WTC11 (cell line): ENCODE results near the gene DIDO1. TPM values are rescaled to one million over a fixed set of nuclear protein-coding genes. Genes with fewer than 3 reads are reported as not detected.

Experiments used
- ATAC-seq: fragments of 200-7000 bp; cut with Tn5 transposase; 2 replicates; pipeline ENCODE4 v1.10.0; 2021; ENCODE audit warnings: mild to moderate bottlenecking, moderate library complexity
- CTCF ChIA-PET: fragments of 300-600 bp; sonication (Branson Sonifier 250); formaldehyde crosslinking; loops from one replicate; lab custom pipeline; 2021; ENCODE audit warnings: antibody characterized with exemption; lab: Charles Lee
- POLR2A ChIA-PET: fragments of 350-600 bp; sonication (Branson Sonifier 250); formaldehyde crosslinking; loops from one replicate; lab custom pipeline; 2021; ENCODE audit warnings: antibody characterized with exemption; lab: Charles Lee
- DNase-seq: peaks from one replicate; pipeline ENCODE4 v3.0.0; 2021; ENCODE audit warnings: low spot score
- H3K27ac Mint-ChIP-seq: 2 replicates; pipeline ENCODE4 v1.8.0; 2021; ENCODE audit warnings: mixed read lengths
- H3K27me3 Mint-ChIP-seq: 2 replicates; pipeline ENCODE4 v1.8.0; 2021; ENCODE audit warnings: low read depth, mild to moderate bottlenecking, moderate library complexity, mixed read lengths
- H3K36me3 Mint-ChIP-seq: 2 replicates; pipeline ENCODE4 v1.8.0; 2021; ENCODE audit warnings: mixed read lengths
- H3K4me1 Mint-ChIP-seq: 2 replicates; pipeline ENCODE4 v1.8.0; 2022; ENCODE audit warnings: mixed read lengths
- H3K4me3 Mint-ChIP-seq: 2 replicates; pipeline ENCODE4 v1.8.0; 2021; ENCODE audit warnings: mild to moderate bottlenecking, moderate library complexity, mixed read lengths
- H3K9me3 Mint-ChIP-seq: 2 replicates; pipeline ENCODE4 v1.8.0; 2021; ENCODE audit warnings: mixed read lengths
- FOXK1 ChIP-seq: sonication (generic); formaldehyde crosslinking; IDR thresholded peaks from 2 replicates; pipeline ENCODE4 v1.8.0; 2022; ENCODE audit warnings: mild to moderate bottlenecking, moderate library complexity, missing genetic modification reagents
- GTF2I ChIP-seq: fragments of 250-450 bp; sonication (Bioruptor Pico); conservative IDR thresholded peaks from 2 replicates; pipeline ENCODE4 v1.4.0; 2021; ENCODE audit warnings: mild to moderate bottlenecking
- HMGA2 ChIP-seq: fragments of 250-450 bp; sonication (Bioruptor Pico); IDR thresholded peaks from 2 replicates; pipeline ENCODE4 v1.4.0; 2021; ENCODE audit warnings: mild to moderate bottlenecking, moderate library complexity
- NFATC4 ChIP-seq: fragments of 250-450 bp; sonication (Bioruptor Pico); IDR thresholded peaks from 2 replicates; pipeline ENCODE4 v1.9.0; 2021; ENCODE audit warnings: mild to moderate bottlenecking
- NFE2L1 ChIP-seq: sonication (generic); formaldehyde crosslinking; IDR thresholded peaks from 2 replicates; pipeline ENCODE4 v1.8.1; 2023; ENCODE audit warnings: missing genetic modification reagents
- OVOL2 ChIP-seq: fragments of 250-450 bp; sonication (Bioruptor Pico); IDR thresholded peaks from 2 replicates; pipeline ENCODE4 v1.9.0; 2021; ENCODE audit warnings: mild to moderate bottlenecking, borderline replicate concordance
- TEAD1 ChIP-seq: sonication (generic); formaldehyde crosslinking; IDR thresholded peaks from 2 replicates; pipeline ENCODE4 v1.8.0; 2022; ENCODE audit warnings: mild to moderate bottlenecking, missing genetic modification reagents
- TEAD4 ChIP-seq: sonication (generic); formaldehyde crosslinking; IDR thresholded peaks from 2 replicates; pipeline ENCODE4 v1.8.0; 2022; ENCODE audit warnings: mild to moderate bottlenecking, missing genetic modification reagents
- TP53 ChIP-seq: sonication (generic); formaldehyde crosslinking; IDR thresholded peaks from 2 replicates; pipeline ENCODE4 v1.8.1; 2023; ENCODE audit warnings: mild to moderate bottlenecking, missing genetic modification reagents
- ZBTB21 ChIP-seq: sonication (generic); formaldehyde crosslinking; IDR thresholded peaks from 2 replicates; pipeline ENCODE4 v1.8.1; 2023; ENCODE audit warnings: mild to moderate bottlenecking, missing genetic modification reagents, borderline replicate concordance
- ZNF416 ChIP-seq: fragments of 250-450 bp; sonication (Bioruptor Pico); IDR thresholded peaks from 2 replicates; pipeline ENCODE4 v1.9.0; 2021; ENCODE audit warnings: mild to moderate bottlenecking, inconsistent platforms
- ZNF423 ChIP-seq: fragments of 250-450 bp; sonication (Bioruptor Pico); IDR thresholded peaks from 2 replicates; pipeline ENCODE4 v2.1.2; 2022; ENCODE audit warnings: mild to moderate bottlenecking, moderate library complexity
- ZNF671 ChIP-seq: fragments of 250-450 bp; sonication (Bioruptor Pico); IDR thresholded peaks from 2 replicates; pipeline ENCODE4 v1.8.0; 2021; ENCODE audit warnings: mild to moderate bottlenecking
- total RNA-seq: library from RNA; stranded (reverse); gene quantifications from 3 replicates; pipeline ENCODE4 v1.2.3, GENCODE V29; 2021
- TF ChIP-seq, protein P1 (sequence below): fragments of 250-450 bp; sonication (Bioruptor Pico); IDR thresholded peaks from 2 replicates; pipeline ENCODE4 v1.9.0; 2021; ENCODE audit warnings: mild to moderate bottlenecking
- TF ChIP-seq, protein P2 (sequence below): sonication (generic); formaldehyde crosslinking; IDR thresholded peaks from 2 replicates; pipeline ENCODE4 v1.8.1; 2023; ENCODE audit warnings: mild to moderate bottlenecking, missing genetic modification reagents
- TF ChIP-seq, protein P3 (sequence below): sonication (generic); formaldehyde crosslinking; IDR thresholded peaks from 2 replicates; pipeline ENCODE4 v1.8.0; 2023; ENCODE audit warnings: missing genetic modification reagents, mild to moderate bottlenecking, borderline replicate concordance
- TF ChIP-seq, protein P4 (sequence below): fragments of 250-450 bp; sonication (Bioruptor Pico); IDR thresholded peaks from 2 replicates; pipeline ENCODE4 v1.8.0; 2021; ENCODE audit warnings: mild to moderate bottlenecking

Gene DIDO1
- total RNA-seq, 1 experiment from 2014 or later = 87.3 TPM

DNA sequence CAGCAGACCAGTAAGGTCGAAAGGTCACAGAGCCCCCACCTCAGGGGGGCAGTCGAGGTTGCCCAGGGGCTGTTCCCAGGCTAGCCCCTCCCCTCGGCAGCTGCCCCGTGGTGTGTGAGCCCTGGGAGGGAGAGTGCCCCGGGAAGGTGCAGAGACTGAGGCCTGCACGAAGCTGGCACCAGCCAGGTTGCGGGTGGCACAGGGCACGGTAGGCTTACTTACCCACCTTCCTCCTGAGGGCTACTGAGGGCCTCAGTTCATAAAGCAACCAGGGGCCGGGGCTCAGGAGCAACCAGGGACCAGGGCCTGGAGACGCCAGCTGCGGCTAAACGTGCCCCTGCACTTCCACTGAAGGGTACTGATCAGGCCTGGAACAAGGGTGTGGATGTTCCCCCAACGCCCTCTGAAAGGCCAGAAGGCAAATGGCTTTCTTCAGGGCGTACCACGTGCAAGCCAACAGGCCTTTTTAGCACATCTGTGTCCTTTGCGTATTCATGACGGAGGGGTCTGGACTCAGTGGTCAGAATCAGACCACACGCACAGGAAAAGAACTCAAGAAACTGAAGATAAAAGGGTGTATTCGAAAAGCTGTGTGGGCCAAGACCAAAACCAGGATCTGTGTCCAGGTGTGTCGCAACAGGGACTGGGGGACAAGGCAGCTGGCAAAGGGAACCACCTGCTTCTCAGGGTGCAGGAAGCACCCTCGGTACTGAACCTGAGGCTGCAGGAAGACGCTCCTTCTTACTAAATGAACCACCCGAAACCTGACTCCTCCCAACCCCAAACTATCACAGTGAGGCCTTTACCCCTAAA is 40.2 kb downstream of the DIDO1 start:
- no peak; the same call in 1 of the 2 replicates for ATAC-seq
- H3K27ac Mint-ChIP-seq = peak overlapping the region; percentile 79
- CTCF ChIA-PET = interaction anchor here (0.6 to 1.8 kb wide), 3 partner anchors 8 to 15 kb away, joined by 3 to 6 read pairs (median 4); no protein-coding TSS in a partner anchor
- no peaks in the 10 kb centered on the region for H3K9me3 Mint-ChIP-seq
- no peaks in the 10 kb centered on the region for H3K27me3 Mint-ChIP-seq
- TF ChIP-seq, protein P1, sequence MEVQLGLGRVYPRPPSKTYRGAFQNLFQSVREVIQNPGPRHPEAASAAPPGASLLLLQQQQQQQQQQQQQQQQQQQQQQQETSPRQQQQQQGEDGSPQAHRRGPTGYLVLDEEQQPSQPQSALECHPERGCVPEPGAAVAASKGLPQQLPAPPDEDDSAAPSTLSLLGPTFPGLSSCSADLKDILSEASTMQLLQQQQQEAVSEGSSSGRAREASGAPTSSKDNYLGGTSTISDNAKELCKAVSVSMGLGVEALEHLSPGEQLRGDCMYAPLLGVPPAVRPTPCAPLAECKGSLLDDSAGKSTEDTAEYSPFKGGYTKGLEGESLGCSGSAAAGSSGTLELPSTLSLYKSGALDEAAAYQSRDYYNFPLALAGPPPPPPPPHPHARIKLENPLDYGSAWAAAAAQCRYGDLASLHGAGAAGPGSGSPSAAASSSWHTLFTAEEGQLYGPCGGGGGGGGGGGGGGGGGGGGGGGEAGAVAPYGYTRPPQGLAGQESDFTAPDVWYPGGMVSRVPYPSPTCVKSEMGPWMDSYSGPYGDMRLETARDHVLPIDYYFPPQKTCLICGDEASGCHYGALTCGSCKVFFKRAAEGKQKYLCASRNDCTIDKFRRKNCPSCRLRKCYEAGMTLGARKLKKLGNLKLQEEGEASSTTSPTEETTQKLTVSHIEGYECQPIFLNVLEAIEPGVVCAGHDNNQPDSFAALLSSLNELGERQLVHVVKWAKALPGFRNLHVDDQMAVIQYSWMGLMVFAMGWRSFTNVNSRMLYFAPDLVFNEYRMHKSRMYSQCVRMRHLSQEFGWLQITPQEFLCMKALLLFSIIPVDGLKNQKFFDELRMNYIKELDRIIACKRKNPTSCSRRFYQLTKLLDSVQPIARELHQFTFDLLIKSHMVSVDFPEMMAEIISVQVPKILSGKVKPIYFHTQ (CRISPR knock-in tag) = 0 out of 2 replicates have a peak, but pooled peaks have one; percentile 46
- no peak for TF ChIP-seq NFE2L1 (CRISPR knock-in tag)
- TF ChIP-seq, protein P2, sequence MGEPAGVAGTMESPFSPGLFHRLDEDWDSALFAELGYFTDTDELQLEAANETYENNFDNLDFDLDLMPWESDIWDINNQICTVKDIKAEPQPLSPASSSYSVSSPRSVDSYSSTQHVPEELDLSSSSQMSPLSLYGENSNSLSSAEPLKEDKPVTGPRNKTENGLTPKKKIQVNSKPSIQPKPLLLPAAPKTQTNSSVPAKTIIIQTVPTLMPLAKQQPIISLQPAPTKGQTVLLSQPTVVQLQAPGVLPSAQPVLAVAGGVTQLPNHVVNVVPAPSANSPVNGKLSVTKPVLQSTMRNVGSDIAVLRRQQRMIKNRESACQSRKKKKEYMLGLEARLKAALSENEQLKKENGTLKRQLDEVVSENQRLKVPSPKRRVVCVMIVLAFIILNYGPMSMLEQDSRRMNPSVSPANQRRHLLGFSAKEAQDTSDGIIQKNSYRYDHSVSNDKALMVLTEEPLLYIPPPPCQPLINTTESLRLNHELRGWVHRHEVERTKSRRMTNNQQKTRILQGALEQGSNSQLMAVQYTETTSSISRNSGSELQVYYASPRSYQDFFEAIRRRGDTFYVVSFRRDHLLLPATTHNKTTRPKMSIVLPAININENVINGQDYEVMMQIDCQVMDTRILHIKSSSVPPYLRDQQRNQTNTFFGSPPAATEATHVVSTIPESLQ (CRISPR knock-in tag) = no peak
- no peak for TF ChIP-seq GTF2I
- H3K4me3 Mint-ChIP-seq = no peak overlapping the region
- peaks cover 38% of the 10 kb centered on the region for H3K4me1 Mint-ChIP-seq
- H3K36me3 Mint-ChIP-seq = peaks cover 52% of the 10 kb centered on the region
- POLR2A ChIA-PET = no interaction called here
- DNase-seq = no peak

DNA sequence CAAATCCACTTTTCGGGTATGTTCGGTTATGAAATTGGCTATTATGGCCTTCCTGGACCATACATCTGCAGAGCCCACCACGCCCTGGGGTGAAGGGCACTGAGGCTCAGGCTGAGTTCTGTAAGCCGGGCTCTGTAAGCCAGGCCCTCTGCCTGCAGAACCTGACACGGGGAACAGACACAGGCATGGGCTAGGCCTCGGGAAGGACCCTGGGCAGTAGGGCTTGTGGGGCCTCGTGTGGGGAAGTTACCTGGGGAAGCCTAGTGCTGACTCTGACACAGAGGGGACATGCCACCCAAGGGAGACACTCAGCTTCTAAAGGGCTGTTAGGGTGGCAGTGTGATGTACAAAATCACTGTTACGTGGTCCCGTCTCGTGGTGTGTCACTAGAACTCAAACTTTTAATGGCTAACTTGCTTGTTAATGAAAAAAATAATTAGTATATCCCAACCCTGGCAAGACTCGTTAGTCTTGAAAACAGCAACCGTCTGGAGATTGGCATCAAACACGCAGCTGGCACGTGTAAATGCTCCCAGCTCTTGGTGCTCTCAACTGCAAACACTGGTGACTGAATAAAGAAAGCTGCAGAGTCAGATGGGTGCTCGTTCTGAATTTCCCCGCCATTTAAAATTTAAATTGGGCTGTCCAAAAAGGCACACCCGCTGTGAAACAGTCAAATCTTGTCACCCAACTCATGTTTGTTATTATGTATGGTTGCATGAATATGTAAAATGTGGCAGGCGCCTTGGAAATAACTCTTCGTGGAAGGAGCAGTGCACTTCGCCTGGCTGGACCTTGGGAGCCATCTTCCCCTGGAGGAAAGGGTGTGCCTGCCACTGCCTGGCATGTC is 41.0 kb downstream of the DIDO1 start:
- CTCF ChIA-PET = interaction anchor here (0.8 to 1.8 kb wide), 3 partner anchors 10 to 16 kb away, joined by 4 to 6 read pairs (median 5); no protein-coding TSS in a partner anchor
- H3K27ac Mint-ChIP-seq = peak overlapping the region; percentile 45; the same call in 1 of the 2 replicates
- peaks cover 38% of the 10 kb centered on the region for H3K4me1 Mint-ChIP-seq
- no peak overlapping the region for H3K4me3 Mint-ChIP-seq
- peaks cover 43% of the 10 kb centered on the region for H3K36me3 Mint-ChIP-seq
- H3K9me3 Mint-ChIP-seq = no peaks in the 10 kb centered on the region
- ATAC-seq (peak; percentile 10; the same call in 1 of the 2 replicates), DNase-seq (no peak)
- no peaks in the 10 kb centered on the region for H3K27me3 Mint-ChIP-seq
- POLR2A ChIA-PET = no interaction called here
- TF ChIP-seq HMGA2 (CRISPR knock-in tag) (no peak), OVOL2 (no peak), TEAD1 (CRISPR knock-in tag) (no peak), ZNF671 (no peak), FOXK1 (no peak)

DNA sequence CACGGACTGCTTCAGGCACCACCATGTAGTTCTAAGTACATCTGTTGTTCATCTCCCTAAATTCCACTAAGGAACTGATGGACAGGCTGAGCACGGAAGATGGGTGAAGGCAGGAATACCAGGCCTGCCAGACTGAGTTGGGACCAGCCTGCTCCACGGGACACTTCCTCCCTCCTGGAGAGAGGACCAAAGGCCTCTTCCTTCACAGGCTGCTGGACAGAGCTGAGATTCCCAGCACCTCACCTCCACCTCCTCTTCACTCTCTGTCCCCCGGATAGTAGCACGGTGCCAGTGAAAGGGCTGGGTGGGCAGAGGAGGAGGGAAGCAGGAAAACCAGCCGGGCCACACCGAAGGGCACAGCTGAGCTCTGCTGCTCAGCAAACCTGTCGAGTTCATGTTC is 41.7 kb downstream of the DIDO1 start:
- Mint-ChIP-seq H3K4me3 (no peak overlapping the region), H3K27me3 (no peaks in the 10 kb centered on the region), H3K9me3 (no peaks in the 10 kb centered on the region), H3K27ac (peak overlapping the region; percentile 41), H3K4me1 (peaks cover 38% of the 10 kb centered on the region), H3K36me3 (peaks cover 36% of the 10 kb centered on the region)
- TF ChIP-seq NFATC4 (CRISPR knock-in tag) (no peak), ZNF423 (CRISPR knock-in tag) (0 out of 2 replicates have a peak, but pooled peaks have one; percentile 31)
- peak; percentile 13 for ATAC-seq
- POLR2A ChIA-PET = no interaction called here
- no peak for DNase-seq
- CTCF ChIA-PET = interaction anchor here (0.8 to 1.8 kb wide), 2 partner anchors 9 to 17 kb away, joined by 5 to 6 read pairs; no protein-coding TSS in a partner anchor

DNA sequence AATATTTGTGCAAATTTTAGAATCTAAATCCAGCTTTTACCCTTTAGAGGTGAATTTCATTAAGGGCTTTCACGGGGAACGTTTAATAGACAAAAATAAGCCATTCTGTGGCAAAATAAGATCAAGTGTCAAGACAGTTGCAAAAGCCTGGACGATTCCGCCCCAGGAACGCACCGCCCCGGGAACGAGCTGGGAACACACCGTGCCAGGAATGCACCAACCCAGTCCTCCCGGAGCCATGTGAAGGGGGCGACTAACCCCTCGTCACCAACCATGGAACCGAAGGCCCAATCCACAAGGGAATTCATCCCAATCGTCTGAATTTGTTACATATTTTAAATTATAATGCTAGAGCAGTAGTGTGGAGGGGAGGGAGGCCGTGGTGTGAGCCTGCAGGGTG is 43.9 kb downstream of the DIDO1 start:
- Mint-ChIP-seq H3K4me1 (peaks cover 45% of the 10 kb centered on the region), H3K9me3 (no peaks in the 10 kb centered on the region), H3K27ac (peak overlapping the region; percentile 99; the same call in 1 of the 2 replicates), H3K27me3 (no peaks in the 10 kb centered on the region), H3K4me3 (no peak overlapping the region), H3K36me3 (peaks cover 17% of the 10 kb centered on the region)
- ChIA-PET CTCF (no interaction called here), POLR2A (no interaction called here)
- ATAC-seq (no peak), DNase-seq (no peak)
- TF ChIP-seq, protein P3, sequence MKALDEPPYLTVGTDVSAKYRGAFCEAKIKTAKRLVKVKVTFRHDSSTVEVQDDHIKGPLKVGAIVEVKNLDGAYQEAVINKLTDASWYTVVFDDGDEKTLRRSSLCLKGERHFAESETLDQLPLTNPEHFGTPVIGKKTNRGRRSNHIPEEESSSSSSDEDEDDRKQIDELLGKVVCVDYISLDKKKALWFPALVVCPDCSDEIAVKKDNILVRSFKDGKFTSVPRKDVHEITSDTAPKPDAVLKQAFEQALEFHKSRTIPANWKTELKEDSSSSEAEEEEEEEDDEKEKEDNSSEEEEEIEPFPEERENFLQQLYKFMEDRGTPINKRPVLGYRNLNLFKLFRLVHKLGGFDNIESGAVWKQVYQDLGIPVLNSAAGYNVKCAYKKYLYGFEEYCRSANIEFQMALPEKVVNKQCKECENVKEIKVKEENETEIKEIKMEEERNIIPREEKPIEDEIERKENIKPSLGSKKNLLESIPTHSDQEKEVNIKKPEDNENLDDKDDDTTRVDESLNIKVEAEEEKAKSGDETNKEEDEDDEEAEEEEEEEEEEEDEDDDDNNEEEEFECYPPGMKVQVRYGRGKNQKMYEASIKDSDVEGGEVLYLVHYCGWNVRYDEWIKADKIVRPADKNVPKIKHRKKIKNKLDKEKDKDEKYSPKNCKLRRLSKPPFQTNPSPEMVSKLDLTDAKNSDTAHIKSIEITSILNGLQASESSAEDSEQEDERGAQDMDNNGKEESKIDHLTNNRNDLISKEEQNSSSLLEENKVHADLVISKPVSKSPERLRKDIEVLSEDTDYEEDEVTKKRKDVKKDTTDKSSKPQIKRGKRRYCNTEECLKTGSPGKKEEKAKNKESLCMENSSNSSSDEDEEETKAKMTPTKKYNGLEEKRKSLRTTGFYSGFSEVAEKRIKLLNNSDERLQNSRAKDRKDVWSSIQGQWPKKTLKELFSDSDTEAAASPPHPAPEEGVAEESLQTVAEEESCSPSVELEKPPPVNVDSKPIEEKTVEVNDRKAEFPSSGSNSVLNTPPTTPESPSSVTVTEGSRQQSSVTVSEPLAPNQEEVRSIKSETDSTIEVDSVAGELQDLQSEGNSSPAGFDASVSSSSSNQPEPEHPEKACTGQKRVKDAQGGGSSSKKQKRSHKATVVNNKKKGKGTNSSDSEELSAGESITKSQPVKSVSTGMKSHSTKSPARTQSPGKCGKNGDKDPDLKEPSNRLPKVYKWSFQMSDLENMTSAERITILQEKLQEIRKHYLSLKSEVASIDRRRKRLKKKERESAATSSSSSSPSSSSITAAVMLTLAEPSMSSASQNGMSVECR (CRISPR knock-in tag) = no peak
- TF ChIP-seq, protein P4, sequence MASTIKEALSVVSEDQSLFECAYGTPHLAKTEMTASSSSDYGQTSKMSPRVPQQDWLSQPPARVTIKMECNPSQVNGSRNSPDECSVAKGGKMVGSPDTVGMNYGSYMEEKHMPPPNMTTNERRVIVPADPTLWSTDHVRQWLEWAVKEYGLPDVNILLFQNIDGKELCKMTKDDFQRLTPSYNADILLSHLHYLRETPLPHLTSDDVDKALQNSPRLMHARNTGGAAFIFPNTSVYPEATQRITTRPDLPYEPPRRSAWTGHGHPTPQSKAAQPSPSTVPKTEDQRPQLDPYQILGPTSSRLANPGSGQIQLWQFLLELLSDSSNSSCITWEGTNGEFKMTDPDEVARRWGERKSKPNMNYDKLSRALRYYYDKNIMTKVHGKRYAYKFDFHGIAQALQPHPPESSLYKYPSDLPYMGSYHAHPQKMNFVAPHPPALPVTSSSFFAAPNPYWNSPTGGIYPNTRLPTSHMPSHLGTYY (CRISPR knock-in tag) = no peak
- no peak for TF ChIP-seq TEAD4
- TF ChIP-seq TP53 = no peak
- TF ChIP-seq ZNF416 (CRISPR knock-in tag) = no peak
- TF ChIP-seq ZBTB21 = no peak
